Measurements from ENCODE around the gene SETD6.

- TF ChIP-seq CTCF (IDR thresholded peaks at IDR 0.05): no peak
- no peak for TF ChIP-seq POLR2AphosphoS5 (IDR thresholded peaks at IDR 0.05)
- no peak for TF ChIP-seq EP300 (IDR thresholded peaks at IDR 0.05)
- no peak for TF ChIP-seq POLR2A (IDR thresholded peaks at IDR 0.05; ENCODE audit: low read depth)
These were observed 7.2 kb upstream of the SETD6 start for GRCh38 chr16:58507963-58508670.

Data from esophagus muscularis mucosa (tissue), 4 donors.